ENCODE results near the gene WNK4.
A peak's percentile ranks its signal among the peaks of the same experiment; 100 is the strongest.

Gene WNK4

DNA sequence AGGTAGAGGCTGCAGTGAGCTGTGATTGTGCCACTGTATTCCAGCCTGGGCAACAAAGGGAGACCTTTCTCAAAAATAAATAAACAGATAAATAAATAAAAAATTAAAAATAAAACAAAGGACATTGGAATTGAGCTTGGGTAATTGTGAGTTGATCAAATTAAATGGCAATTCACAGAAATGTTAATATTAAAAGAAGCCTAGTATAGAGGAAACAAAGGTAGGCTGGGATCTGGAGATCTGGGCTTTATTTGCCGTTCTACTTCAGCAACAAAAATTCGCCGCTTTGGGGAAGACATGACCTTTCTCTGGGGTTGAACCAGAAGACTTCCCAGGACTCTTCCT lies 7.5 kb upstream of the WNK4 start:
- no peak for DNase-seq

DNA sequence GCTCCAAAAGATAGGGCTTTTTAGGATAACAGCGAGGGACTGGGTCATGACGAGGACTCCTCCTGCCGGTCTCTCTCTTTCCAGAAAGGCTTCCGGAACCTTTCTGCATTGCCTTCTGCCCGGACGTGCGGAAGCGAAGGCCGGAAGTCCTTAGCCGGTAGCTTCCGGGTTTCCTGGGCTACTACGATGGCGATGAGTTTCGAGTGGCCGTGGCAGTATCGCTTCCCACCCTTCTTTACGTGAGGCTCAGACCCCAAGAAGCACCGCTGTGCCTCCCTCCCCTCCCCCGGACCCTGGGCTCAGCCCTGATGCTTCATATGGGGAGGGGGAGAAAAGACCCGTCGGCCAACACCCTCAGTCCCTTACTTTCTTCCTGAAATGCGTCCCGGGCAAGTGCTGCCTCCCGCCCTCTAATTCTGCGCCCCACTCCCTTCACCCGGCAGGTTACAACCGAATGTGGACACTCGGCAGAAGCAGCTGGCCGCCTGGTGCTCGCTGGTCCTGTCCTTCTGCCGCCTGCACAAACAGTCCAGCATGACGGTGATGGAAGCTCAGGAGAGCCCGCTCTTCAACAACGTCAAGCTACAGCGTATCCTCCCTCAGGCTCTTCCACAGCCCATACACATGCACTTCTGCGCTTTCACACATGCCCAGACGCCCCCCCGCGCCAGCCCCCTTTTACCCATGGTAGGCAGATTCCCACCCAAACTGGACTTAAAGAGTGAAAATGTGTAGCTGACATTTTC lies 6.9 kb upstream of the WNK4 start, which contains the start of gene VPS25:
Gene VPS25, plus strand, starts transcription at position 160 of the 746 bp plus-strand sequence. Its CDS starts 27 bp downstream, at position 187.
- peak; percentile 84 for DNase-seq

DNA sequence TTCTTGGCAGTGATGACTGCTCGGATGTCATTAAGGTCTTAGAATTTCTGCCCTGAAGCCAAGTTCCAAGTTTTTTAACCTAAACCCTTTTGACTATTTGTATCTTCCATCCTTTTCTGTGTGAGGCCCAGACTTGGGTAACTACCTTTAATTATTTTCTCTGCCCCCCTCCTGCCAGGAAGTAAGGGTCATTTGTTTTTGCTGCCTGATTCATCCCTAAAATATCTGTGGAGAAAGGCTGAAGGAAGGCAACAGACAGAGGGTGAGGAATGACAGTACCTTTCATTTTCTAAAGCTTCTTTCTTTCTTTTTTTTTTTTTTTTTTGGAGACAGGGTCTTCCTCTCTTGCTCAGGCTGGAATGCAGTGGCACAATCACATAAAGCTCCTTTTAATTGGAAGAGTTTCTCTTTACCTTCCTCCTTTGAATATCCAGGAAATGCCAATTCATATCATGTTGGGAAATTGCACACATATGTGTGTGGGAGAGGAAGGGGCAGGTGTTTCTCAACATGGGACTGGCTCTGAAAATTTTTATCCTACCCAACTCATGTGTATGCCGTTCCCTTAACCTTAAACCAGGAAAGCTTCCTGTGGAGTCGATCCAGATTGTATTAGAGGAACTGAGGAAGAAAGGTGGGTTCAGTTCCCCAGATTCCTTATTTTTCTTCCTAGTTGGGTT lies 6.2 kb upstream of the WNK4 start:
- peak; percentile 43 for DNase-seq

DNA sequence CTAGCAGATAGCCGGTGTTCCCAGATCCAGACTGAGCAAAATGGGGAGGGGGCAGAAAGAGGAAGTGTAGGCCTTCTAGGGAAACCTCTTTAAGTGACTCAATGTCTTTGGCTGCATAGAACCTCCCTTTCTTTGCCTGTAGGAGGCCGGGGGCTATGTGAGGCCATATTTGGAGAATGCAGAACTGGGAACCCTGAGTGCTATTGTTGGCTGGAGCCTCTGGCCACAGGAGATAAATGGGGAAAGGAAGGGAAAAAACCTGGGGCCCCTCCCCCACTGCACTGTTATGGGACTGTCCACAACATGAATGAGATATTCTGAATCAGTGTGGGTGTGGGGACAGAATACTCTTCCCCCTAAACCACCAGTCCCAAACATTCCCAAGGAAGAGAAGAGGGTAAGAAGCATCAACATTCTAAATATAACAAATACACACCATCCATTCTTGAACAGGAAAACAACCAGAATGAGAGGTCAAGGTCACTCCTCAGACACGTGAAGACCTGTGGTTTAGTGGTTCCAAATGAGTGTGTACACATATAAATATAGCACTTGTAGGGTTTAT lies 4.8 kb upstream of the WNK4 start:
- DNase-seq = peak; percentile 29

DNA sequence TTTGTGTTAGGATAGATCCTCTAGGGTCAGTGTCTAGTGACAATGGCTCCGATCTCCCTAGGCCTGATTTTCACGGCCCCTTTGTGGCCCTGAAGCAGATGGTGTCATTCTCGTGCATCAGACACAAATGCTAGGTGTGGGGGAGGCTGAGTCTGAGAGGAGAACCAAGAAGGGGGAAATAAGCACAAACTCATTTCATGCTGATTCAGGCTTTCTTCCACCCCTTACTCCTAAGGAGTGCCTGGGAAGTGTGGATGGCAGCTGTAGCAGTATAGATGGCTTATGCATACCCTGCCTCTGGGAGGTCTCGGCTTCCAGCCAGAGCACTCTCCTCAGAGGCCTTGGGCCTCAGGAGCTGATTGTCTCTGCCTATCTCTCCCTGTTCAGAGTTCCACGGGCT lies 1.8 kb upstream of the WNK4 start:
- no peak for DNase-seq

DNA sequence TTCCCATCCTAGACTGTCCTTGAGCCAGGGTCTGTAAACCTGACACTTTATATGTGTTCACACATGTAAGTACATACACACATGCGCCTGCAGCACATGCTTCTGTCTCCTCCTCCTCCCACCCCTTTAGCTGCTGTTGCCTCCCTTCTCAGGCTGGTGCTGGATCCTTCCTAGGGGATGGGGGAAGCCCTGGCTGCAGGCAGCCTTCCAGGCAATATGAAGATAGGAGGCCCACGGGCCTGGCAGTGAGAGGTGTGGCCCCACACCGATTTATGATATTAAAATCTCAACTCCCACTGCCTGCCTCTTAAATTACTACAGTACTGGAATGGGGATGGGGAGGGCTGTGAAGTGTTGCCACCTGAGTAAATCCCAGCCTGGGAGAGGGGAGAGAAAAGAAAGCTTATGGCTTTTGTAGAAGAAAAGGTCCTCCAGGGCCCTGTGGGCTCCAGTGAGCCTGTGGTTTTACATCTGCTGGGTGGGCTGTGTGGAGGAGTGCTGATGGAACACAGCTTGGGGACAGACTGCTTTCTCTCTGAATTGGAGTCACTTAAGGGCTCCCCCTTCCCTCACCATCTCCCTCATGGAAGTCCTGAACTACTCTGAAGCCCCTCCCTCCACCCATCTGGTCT lies 990 bp upstream of the WNK4 start:
- DNase-seq = no peak

DNA sequence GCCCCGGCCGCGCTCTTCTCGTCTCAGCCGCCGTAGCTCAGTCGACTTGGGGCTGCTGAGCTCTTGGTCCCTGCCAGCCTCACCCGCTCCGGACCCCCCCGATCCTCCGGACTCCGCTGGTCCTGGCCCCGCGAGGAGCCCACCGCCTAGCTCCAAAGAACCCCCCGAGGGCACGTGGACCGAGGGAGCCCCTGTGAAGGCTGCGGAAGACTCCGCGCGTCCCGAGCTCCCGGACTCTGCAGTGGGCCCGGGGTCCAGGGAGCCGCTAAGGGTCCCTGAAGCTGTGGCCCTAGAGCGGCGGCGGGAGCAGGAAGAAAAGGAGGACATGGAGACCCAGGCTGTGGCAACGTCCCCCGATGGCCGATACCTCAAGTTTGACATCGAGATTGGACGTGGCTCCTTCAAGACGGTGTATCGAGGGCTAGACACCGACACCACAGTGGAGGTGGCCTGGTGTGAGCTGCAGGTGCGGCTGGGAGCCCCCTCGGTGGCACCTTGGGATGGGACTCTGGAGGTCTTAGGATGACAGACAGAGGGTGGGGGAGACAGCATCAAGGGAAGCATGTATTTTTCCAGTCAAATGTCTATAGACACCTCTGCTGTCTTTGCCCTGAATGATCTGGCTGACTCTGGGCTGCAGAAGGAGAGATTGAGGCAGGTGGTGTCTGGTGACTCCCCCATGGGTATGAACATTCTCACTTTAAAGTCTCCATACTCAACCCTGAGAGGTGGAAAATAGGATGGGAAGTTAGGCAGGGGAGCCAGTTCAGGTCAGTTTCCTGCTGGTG lies 635 bp downstream of the WNK4 start:
- no peak for DNase-seq

DNA sequence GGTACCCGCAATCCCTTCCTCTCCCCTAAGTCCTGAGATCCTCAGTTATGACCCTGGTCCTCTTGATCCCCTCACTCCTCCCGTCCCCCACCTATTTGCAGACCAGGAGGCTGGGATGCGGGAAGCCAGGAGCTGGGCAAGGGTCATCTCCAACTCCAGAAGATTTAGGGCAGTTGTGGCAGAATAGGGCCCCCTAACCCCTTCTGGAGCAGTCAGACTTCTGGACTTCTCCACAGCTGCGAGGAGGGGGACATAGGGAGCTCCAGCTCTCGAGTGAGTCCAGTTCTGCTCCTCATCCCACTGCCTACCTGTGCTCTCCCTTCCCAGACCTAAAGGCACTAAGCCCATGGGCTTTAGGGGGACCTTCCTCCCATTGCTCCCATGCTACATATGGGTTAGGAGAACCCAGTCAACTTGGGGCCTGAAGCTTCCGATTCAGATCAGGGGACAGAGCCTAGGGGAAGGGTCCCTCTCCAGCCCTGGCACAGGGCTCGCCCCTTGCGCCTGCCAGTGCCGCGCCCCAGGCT lies 1.3 kb downstream of the WNK4 start:
- DNase-seq = no peak

DNA sequence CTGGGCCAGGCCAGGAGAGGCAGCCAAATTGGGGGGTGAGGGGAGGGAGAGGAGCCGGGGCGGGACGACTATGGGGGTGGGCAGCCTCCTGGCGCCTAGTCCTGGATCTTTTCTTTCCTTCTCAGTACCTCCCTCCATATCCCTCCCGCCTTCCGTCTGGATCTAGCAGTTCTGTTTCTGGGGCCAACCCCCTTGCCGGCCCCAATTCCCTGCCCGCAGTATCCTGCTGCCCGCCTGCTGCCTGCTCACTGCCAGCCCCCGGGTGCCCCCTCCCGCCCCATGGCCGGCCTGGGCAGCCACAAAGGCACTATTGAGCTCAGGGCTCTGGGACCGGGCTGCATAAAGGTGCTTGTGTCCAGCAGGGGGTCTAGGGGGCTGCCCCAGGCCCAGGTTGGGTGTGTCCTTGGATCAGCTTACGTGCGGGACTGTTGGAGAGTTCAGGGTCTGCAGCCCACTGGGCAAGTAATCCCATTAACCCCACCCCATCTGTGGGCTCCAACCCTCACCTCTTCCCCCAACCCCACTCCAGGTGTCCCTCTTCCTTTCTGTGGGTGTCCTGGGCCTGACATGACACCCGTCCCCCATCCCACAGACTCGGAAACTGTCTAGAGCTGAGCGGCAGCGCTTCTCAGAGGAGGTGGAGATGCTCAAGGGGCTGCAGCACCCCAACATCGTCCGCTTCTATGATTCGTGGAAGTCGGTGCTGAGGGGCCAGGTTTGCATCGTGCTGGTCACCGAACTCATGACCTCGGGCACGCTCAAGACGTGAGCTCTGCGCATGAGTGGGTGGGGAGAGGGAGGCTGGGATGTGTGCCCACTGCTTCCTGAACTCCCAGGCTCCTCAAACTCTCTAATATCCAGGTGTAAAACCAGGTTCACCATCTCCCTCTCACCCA lies 2.0 kb downstream of the WNK4 start:
- DNase-seq = no peak

DNA sequence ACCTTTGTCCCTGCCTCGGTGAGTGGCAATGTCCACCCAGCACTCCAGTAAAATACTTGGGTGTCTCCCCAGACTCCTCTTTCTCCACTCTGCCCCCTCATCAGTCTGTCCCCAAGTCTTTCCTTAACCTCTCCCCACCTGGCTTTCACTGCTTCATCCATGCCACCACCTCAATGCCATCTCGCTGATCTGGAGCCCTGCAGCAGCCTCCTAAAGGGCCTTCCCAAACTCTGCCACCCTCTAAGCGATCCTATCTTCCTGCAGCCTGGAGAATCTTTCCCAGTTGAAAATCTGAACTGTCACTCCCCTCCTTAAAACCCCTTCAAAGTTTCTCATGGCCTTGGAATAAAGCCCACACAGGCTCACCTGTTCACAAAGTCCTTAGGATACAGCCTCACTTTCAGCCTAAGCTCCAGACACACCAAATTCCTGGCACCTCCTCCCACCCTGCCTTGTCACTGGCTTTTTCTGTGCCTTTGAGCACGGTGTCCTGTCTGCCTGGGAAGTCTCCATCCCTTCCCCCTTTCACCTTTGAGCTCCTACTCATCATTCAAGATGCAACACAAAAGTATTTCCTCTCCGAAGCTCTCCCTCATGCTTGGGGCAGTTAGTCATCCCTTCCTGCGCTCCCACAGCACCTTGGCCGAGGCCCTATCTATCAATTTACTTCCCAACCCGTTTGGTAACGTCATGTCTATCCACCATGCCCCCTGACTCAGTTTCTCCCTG lies 2.8 kb downstream of the WNK4 start:
- DNase-seq = peak; percentile 81

DNA sequence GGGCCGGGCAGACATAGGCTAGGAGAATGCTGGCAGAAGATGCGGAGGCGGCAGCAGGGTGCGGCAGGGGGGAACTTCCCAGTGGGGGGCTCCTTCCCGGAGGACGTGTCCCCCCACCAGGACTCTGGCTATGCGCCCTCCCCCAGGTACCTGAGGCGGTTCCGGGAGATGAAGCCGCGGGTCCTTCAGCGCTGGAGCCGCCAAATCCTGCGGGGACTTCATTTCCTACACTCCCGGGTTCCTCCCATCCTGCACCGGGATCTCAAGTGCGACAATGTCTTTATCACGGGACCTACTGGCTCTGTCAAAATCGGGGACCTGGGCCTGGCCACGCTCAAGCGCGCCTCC lies 3.4 kb downstream of the WNK4 start:
- no peak for DNase-seq

DNA sequence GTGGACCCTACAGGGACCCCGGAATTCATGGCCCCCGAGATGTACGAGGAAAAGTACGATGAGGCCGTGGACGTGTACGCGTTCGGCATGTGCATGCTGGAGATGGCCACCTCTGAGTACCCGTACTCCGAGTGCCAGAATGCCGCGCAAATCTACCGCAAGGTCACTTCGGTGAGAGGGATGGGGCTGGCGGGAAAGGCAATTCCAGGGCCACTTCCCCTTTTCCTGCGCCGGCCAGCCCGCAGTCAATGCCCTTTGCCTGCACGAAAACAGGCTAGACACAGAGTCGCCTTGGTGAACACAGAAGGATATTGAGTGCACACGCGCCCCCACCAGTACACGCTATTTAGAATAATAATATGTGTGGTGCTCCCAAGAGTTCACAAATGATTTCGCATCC lies 4.0 kb downstream of the WNK4 start:
- DNase-seq = no peak

DNA sequence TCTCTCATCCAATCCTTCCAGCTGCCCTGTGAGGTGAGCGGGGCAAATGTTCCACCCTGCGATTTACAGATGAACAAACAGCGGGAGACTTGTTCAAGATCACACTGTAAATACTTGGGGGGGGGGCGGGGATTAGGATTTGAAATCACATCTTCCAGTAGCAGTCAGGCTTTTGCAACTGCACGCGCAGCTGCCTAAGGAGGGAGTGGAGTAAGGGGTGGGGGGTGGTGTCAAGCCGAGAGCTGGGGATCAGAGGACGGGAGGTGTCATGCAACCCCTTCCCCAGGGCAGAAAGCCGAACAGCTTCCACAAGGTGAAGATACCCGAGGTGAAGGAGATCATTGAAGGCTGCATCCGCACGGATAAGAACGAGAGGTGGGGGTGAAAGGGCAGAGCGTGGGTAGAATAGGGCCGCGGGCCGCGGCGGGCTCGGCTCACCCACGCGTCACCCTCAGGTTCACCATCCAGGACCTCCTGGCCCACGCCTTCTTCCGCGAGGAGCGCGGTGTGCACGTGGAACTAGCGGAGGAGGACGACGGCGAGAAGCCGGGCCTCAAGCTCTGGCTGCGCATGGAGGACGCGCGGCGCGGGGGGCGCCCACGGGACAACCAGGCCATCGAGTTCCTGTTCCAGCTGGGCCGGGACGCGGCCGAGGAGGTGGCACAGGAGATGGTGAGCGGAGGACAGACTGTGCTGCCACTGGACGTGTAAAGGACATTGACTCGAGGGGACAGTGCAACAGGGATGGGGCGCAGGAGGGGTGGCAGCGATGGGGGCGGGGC lies 4.6 kb downstream of the WNK4 start:
- DNase-seq = no peak

DNA sequence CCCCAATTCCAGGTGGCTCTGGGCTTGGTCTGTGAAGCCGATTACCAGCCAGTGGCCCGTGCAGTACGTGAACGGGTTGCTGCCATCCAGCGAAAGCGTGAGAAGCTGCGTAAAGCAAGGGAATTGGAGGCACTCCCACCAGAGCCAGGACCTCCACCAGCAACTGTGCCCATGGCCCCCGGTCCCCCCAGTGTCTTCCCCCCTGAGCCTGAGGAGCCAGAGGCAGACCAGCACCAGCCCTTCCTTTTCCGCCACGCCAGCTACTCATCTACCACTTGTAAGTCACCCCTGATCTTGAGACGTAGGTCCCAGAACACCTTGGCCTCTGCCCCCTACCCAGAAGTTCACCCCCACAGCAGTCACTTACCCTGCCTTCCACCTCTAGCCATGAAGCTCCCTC lies 6.9 kb downstream of the WNK4 start:
- no peak for DNase-seq

DNA sequence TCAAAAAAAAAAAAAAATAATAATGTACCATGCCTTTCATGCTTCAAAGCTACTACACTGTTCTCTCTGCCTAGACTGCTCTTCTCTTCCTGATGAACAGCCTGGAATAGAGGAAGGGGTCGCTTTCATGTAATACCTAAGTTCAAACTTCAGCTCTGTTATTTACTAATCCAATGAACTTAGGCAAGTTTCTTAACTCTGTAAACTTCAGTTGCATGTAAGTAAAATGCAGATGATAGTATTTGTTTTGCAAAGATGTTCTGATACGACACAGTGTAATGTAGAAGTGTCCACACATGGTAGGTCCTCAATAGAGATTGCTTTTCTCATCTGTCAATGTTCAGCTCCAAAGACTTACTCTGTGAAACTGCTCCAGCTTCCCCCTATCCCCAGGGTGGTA lies 11.5 kb downstream of the WNK4 start:
- DNase-seq = no peak

DNA sequence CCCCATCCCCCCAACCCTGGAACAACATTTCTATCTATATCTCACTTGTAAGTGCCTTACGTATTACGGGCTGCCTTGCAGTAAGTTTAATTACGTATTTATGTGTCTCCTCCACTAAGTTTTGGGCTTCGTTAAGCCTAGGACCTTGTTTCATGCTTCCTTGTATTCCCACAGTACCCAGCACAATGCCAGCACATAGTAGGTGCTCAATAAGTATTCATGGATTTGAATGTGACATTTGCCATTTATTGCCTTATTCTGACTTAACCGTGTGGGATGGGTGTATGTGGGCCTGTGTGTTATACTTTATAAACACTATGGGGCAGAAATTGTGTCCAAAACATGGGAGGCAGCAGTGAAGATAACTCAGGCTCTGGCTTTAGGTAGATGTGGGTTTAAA lies 12.1 kb downstream of the WNK4 start:
- no peak for DNase-seq

DNA sequence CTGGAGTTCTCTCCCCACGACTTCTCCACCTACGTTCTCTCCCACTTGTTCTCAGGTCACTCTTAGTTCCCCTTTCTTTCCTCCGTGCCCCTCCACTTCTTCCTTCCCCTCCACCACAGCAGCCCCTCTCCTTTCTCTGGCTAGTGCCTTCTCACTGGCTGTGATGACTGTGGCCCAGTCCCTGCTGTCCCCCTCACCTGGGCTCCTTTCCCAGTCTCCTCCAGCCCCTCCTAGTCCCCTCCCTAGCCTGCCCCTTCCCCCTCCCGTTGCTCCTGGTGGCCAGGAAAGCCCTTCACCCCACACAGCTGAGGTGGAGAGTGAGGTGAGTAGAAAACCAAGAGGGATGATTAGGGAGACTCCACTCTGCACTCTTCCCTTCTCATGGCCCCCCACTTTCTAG lies 14.7 kb downstream of the WNK4 start:
- DNase-seq = no peak

DNA sequence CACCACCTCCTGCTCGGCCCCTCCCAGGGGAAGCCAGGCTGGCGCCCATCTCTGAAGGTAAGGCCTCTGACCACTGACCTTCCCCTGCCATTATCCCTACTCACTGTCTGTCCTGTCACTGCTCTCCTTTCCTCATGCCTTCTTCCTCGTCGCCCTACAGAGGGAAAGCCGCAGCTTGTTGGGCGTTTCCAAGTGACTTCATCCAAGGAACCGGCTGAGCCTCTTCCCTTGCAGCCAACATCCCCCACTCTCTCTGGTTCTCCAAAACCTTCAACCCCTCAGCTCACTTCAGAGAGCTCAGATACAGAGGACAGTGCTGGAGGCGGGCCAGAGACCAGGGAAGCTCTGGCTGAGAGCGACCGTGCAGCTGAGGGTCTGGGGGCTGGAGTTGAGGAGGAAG lies 15.1 kb downstream of the WNK4 start:
- DNase-seq = no peak

DNA sequence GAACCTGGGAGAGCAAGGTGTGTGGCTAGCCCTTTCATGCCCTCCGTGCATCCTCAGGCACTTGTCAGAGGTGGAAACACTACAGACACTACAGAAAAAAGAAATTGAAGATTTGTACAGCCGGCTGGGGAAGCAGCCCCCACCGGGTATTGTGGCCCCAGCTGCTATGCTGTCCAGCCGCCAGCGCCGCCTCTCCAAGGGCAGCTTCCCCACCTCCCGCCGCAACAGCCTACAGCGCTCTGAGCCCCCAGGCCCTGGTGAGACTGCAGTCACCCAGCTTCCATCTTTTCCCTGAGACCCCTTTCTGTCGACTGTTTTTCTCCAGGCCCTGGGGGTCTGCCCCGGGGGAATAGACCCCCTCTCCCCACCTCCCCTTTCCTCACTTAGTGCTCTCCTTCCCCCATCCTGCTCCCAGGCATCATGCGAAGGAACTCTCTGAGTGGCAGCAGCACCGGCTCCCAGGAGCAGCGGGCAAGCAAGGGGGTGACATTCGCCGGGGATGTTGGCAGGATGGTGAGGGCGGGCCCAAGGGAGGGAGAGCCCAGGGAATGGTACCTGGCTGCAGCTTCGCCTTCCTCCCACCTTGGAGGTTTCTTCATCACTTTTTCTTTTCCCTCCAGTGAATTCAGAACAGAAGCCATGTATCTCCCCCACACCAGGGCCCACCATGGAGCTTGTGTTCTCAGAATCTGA lies 15.8 kb downstream of the WNK4 start:
- DNase-seq = no peak
